GM21723 (cell line): Measurements from ENCODE around the gene FARP2.
"Not testable (repeated sequence)": the region's sequence is repeated elsewhere in the genome, so short reads cannot be mapped to it uniquely, and the experiment has no call there.

Experiments used
- ATAC-seq: cut with Tn5 transposase; IDR thresholded peaks from one replicate; pipeline ENCODE4 v1.9.1; 2021; ENCODE audit warnings: mild to moderate bottlenecking, moderate library complexity; ENCODE audit not compliant: unreplicated experiment

FARP2 gene

GRCh38 chr2:241364781-241365180 lies 8.7 kb downstream of the FARP2 start:
- no peak for ATAC-seq

DNA sequence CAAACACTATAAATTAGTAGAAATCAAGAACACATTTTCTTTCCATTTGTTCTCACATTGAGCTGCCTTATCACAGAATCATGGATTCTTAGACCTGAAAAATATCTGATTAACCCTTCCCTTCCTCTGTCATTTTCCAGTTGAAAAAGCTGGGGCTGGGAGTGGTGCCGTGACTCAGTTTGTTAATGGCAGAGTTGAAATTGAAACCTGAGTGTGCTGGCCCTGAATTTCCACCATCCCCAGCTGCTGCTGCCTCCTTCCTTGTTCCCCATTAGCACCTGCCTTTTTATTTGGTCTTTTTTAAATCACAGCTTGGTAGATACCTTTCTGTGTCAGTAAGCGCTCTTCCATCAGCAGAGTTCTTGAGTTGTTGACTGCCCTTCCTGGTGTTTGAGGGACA lies 10.6 kb downstream of the FARP2 start:
- ATAC-seq, result no peak

- no peak for ATAC-seq
Observed at GRCh38 chr2:241368643-241369042, 12.6 kb downstream of the FARP2 start.

- no peak for ATAC-seq
Observed at GRCh38 chr2:241372361-241372992, 16.4 kb downstream of the FARP2 start.

DNA sequence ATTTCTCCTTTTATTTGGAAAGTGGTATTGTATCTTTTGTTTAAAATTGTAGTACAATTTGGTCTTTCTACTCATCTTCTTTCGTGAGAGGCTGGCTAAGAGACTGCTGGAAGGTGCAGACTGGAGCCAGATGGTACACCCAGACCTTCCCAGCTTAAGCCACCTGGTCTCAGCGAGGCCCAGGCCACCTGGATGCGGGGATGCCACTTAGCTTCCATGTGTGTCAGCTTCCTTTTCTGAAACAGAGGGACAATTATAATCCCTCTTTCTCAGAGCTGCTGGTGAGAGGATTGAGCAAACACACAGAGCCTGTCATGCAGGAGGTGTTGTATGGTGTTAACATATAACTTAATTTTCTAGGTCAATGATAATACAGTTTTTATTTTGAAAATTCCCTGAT lies 17.4 kb downstream of the FARP2 start:
- ATAC-seq, result no peak

DNA sequence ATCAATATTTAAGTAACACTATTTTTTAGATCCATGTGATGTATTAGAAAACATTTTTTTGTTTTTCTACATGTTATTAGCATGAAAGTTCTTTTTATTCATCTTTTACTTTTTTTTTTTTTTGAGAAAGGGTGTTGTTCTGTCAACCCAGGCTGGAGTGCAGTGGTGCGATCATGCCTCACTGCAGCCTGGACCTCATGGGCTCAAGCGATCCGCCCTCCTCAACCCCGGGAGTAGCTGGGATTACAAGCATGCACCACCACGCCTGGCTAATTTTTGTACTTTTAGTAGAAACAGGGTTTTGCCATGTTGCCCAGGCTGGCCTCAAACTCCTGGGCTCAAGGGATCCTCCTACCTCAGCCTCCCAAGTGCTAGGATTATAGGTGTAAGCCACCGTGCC lies 17.8 kb downstream of the FARP2 start:
- ATAC-seq, result not testable (repeated sequence)

GRCh38 chr2:241375300-241375699 lies 19.2 kb downstream of the FARP2 start:
- ATAC-seq, result no peak

DNA sequence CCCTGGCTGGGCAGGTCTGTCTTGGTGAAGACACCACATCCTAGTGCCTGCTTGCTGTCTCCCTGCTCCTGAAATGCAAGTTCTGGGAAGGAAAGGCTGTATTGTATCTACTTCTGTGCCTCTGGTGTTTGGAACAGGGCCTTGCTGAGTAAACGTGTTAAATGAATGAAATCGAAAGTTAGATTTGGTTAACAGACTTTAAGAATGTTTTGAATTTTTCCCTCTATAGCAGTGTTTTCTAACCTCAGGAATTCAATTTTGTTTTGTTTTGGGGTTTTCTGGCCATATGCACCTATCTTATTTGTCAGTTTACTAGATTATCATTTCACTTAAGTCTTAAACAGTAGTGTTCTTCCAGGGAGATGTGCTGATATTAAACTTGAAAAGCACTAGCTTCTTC lies 20.7 kb downstream of the FARP2 start:
- no peak for ATAC-seq

DNA sequence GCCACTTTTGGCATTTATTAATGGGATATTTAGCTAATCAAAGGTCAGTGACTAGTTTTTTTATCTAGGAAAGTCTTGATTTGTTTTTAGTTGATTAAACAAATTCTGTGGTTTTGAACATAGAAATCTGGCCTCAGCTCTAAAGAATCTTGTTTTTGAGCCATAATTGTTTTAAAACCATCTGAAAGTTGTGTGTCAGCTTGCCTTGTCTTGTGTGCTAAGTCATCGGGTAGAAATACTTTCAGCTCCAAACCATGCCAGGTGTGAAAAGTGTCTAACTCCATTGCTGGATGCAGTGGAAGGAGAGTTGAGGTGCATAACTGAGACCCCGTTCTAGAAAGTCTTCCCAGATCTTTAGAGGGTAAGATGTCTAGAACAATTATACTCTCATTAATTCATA lies 22.7 kb downstream of the FARP2 start:
- ATAC-seq, result no peak

DNA sequence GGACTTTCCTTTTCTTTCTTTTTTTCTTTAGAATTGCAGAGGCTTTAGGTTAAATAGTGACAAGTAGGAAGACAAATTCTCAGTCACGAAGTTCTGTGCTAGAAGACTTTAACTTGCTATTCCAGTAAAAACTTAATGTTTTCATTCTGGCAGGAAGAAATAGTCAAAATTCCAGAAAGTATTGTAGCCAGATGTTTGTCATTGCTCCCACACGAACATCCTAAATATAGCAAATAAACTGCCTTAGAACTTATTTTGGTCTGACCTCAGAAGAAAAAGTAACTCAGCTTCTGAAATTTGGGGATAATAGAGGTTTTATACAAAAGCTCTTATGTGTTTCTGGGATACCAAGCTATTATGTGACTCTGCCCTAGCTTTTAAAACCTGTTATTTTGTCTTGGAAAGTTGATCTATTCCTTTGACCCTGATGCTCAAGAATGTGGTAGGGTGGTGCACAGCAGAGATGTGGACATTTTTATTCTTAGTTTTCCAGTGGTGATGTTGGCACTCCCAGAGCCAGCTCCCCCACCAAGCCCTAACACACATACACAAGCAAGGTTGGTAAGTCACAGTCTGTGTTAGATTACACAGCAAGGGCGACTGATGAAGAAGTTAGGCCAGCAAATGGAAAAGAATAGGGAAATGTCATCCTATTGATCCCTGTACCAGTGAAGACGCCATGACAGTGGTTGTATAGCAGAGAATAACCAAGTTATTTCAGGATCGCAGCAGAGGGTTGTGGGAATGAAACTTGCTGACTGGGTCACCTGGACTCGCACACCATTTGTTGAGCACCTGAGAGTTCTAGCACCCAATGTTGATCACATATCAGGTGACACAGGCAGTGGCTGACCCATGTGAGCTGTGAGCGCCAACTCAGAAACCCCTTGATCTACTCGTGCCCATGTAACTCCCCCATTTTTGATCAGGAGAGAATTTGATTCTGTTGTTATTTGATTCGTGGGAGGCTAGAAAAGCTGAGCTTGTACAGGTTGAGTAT lies 23.7 kb downstream of the FARP2 start:
- ATAC-seq, result no peak

- no peak for ATAC-seq
Observed at GRCh38 chr2:241381872-241382271, 25.8 kb downstream of the FARP2 start.

DNA sequence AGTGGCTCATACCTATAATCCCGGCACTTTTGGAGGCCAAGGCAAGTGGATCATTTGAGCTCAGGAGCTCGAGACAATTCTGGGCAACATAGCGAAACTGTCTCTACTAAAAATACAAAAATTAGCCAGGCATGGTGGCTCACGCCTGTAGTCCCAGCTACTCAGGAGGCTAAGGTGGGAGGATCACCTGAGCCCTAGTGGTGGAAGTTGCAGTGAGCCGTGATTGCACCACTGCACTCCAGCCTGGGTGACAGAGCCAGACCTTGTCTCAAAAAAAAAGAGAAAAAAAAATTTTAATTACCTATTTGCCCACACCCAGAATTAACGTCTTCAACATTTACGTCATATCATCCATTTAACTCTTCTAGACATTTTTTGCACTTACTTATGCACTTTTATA lies 29.4 kb downstream of the FARP2 start:
- ATAC-seq, result not testable (repeated sequence)

GRCh38 chr2:241386519-241386918 lies 30.4 kb downstream of the FARP2 start:
- no peak for ATAC-seq

DNA sequence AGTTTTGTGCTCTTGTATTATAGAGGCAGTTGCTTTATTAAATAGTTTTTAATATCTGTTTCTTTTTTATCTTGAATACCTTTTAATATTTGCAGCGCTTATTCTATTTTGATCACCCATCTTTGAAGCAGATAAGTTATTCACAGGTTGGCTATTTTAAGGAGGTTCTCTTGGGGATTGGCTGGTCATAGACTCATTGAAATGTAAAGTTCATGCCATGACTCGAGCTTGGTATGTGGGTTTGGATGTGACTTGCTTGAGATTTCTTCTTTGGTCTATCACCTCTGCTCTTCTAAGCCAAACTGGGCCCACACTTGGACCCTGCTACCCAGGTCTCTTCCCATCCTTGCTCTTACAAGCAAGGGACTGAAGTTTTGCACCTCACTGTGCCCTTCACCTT lies 33.6 kb downstream of the FARP2 start:
- no peak for ATAC-seq

- ATAC-seq, result no peak
Observed at GRCh38 chr2:241390301-241391206, 34.5 kb downstream of the FARP2 start.

DNA sequence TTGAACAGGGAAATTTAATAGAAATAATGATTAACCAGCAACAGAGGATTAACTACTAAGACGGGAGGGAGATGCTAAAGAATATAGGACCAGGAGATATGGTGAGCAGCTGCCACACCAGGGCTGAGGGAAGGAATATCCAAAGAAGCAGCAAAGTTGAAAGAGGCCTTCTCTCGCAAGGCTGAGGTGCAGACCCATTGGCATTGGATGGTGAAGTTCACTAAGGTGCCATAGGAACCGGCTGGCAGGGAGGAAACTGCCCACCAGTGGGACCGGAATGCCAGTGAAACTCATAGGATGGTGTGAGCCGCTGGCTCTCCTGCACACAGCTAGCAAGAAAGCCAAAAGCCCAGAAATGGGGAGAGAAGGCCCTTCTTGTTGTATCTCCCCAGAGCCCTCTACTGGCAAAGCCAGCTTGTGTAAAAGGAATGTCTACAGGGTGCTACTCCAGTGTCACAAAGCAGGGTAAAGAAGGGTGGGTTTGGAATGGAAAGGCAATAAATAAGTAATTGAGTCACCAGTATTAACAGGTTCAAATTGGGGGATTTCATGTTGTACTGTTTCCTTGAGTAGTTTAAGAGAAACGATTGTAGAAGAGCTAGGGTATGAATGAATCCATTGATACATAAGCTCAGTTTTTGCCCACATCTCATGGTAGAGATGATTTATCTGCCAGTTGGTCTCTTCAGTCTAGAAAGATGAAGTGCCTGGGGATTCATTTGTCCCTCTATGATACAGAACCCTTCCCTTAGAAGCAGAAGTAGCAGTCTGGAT lies 36.0 kb downstream of the FARP2 start:
- no peak for ATAC-seq

GRCh38 chr2:241392753-241393152 lies 36.7 kb downstream of the FARP2 start:
- ATAC-seq, result not testable (repeated sequence)

DNA sequence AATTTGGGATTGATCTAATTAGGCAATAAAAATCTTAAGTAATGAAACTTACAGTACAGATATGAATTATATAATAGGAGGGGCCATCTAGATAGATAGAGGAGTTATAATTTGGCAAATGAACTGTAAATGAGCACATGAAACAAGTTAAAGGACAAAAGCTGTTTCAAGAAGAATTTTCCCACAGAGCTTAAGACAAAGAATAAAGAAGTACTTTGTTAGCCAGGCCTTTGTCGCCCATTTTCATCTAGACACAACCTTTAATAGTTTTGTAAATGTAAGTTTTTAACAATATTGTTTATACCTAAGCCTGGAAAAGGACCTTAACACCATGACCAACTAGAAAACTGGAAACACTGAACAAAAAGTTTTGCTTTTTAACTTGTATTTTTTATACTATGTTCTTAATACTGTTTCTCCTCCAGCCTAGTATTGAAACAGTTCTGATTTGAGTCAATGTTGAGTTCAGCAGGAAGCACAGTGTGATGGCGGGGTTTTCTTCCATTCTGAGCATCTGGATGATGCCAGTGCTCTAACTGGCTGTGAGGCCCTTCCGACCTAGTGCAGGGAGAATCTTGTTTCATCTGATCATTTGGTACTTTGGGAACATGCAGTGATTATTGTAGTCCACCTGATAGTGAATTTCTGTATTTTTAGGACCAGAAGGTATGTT lies 37.6 kb downstream of the FARP2 start:
- ATAC-seq, result no peak

- not testable (repeated sequence) for ATAC-seq
Observed at GRCh38 chr2:241396809-241397208, 40.7 kb downstream of the FARP2 start.
